ENCODE data around the gene MUCL1.
"Not testable (repeated sequence)": the region's sequence is repeated elsewhere in the genome, so short reads cannot be mapped to it uniquely, and the experiment has no call there.

GRCh38 chr12:54882597-54882996 is 28.3 kb downstream of the MUCL1 start:
- not testable (repeated sequence) for TF ChIP-seq CTCF, POLR2AphosphoS5, POLR2A (IDR thresholded peaks at IDR 0.05)
